Prostate gland (tissue), 2 donors: ENCODE measurements around the gene MGAT4D.

Experiments
- CTCF ChIP-seq, 4 experiments: fragments of 200-600 bp in 2 of 4; fragments of 450-650 bp in 2 of 4; sonication (generic) in 2 of 4; IDR thresholded peaks; 1 replicate in 3 of 4; 2 replicates in 1 of 4; pipeline ENCODE4 v1.5.1; 2016 to 2019; ENCODE audit warnings: antibody characterized with exemption in 4 of 4, mild to moderate bottlenecking in 2 of 4, moderate library complexity in 2 of 4
- POLR2A ChIP-seq: fragments of 450-650 bp; IDR thresholded peaks from one replicate; pipeline ENCODE4 v1.6.1; 2016; ENCODE audit warnings: antibody characterized with exemption, mild to moderate bottlenecking

- no peak for TF ChIP-seq CTCF (IDR thresholded peaks at IDR 0.05)
- TF ChIP-seq POLR2A = no peak
Observed at GRCh38 chr4:140523370-140523856, 25.3 kb upstream of the MGAT4D start.
